GM23338 (cell line): ENCODE measurements around the gene TTBK2. TPM values are rescaled to one million over a fixed set of nuclear protein-coding genes. Genes with fewer than 3 reads are reported as not detected.

ENCODE experiments used
- ATAC-seq: fragments of 200-7000 bp; cut with Tn5 transposase; 3 replicates; pipeline ENCODE4 v1.9.1; 2020
- DNase-seq: peaks from one replicate; pipeline ENCODE4 v3.0.0-alpha.2; 2015; ENCODE audit warnings: low spot score
- H2AFZ ChIP-seq: fragments of 200-600 bp; sonication (generic); 2 replicates; pipeline ENCODE4 v1.8.0; 2016; ENCODE audit warnings: antibody characterized with exemption, mild to moderate bottlenecking, moderate library complexity
- H3F3A ChIP-seq: fragments of 200-600 bp; sonication (generic); replicated peaks from 2 replicates; pipeline ENCODE4 v1.8.0; 2017; ENCODE audit warnings: antibody characterized with exemption, mixed run types, low read depth
- H3K27ac ChIP-seq: fragments of 200-600 bp; sonication (generic); 2 replicates; pipeline ENCODE4 v1.6.1; 2016; ENCODE audit warnings: low read depth
- H3K27me3 ChIP-seq: fragments of 200-600 bp; sonication (generic); 2 replicates; pipeline ENCODE4 v1.8.0; 2016; ENCODE audit warnings: mild to moderate bottlenecking, mixed run types, moderate library complexity; ENCODE audit not compliant: insufficient read depth
- H3K36me3 ChIP-seq: fragments of 200-600 bp; sonication (generic); 2 replicates; pipeline ENCODE4 v1.8.0; 2016; ENCODE audit warnings: mild to moderate bottlenecking; ENCODE audit not compliant: insufficient read depth
- H3K4me1 ChIP-seq: fragments of 200-600 bp; sonication (generic); 2 replicates; pipeline ENCODE4 v1.8.0; 2016; ENCODE audit warnings: mild to moderate bottlenecking, moderate library complexity; ENCODE audit not compliant: insufficient read depth
- H3K4me2 ChIP-seq: fragments of 200-600 bp; sonication (generic); 2 replicates; pipeline ENCODE4 v1.7.1; 2017; ENCODE audit warnings: mixed run types
- H3K4me3 ChIP-seq: fragments of 200-600 bp; sonication (generic); 2 replicates; pipeline ENCODE4 v1.6.1; 2016; ENCODE audit warnings: mixed run types
- H3K79me2 ChIP-seq: fragments of 200-600 bp; sonication (generic); replicated peaks from 2 replicates; pipeline ENCODE4 v1.8.0; 2017; ENCODE audit warnings: mild to moderate bottlenecking; ENCODE audit not compliant: insufficient read depth
- H3K9me2 ChIP-seq: fragments of 200-600 bp; sonication (generic); 2 replicates; pipeline ENCODE4 v1.8.0; 2017; ENCODE audit not compliant: insufficient read depth
- H4K20me1 ChIP-seq: fragments of 200-600 bp; sonication (generic); replicated peaks from 2 replicates; pipeline ENCODE4 v1.8.0; 2017; ENCODE audit warnings: mild to moderate bottlenecking; ENCODE audit not compliant: insufficient read depth
- H3K27ac Mint-ChIP-seq: 2 replicates; pipeline ENCODE4 v1.8.0; 2020; ENCODE audit warnings: inconsistent platforms, mild to moderate bottlenecking, moderate library complexity, mixed read lengths
- H3K27me3 Mint-ChIP-seq: 3 replicates; pipeline ENCODE4 v1.8.0; 2022; ENCODE audit warnings: low read depth, mild to moderate bottlenecking, moderate library complexity, mixed read lengths, inconsistent platforms; ENCODE audit not compliant: insufficient read depth, poor library complexity
- H3K36me3 Mint-ChIP-seq: 3 replicates; pipeline ENCODE4 v1.8.0; 2021; ENCODE audit warnings: low read depth, mild to moderate bottlenecking, inconsistent platforms, moderate library complexity, mixed read lengths
- H3K4me1 Mint-ChIP-seq: 3 replicates; pipeline ENCODE4 v1.8.0; 2020; ENCODE audit warnings: mild to moderate bottlenecking, inconsistent platforms, mixed read lengths
- H3K4me3 Mint-ChIP-seq: 3 replicates; pipeline ENCODE4 v1.8.0; 2021; ENCODE audit warnings: moderate library complexity, mild to moderate bottlenecking, inconsistent platforms, mixed read lengths
- H3K9me3 Mint-ChIP-seq: 3 replicates; pipeline ENCODE4 v1.8.0; 2020; ENCODE audit warnings: moderate library complexity, mild to moderate bottlenecking, inconsistent platforms, mixed read lengths
- CREB1 ChIP-seq: fragments of 250-450 bp; sonication (Bioruptor Pico); IDR thresholded peaks from 2 replicates; pipeline ENCODE4 v1.5.0; 2020; ENCODE audit warnings: low read depth, mild to moderate bottlenecking, moderate library complexity
- CTCF ChIP-seq, 2 experiments: fragments of 200-600 bp in 1 of 2; sonication (generic) in 1 of 2; conservative IDR thresholded peaks; 2 replicates each; pipeline versions ENCODE4 v1.5.1 to v1.6.1; 2016 to 2017; ENCODE audit warnings: antibody characterized with exemption in 2 of 2, low read depth in 2 of 2, mild to moderate bottlenecking in 2 of 2, moderate library complexity in 1 of 2
- ETS1 ChIP-seq: IDR thresholded peaks from 2 replicates; pipeline ENCODE4 v1.6.1; 2016; ENCODE audit warnings: antibody characterized with exemption
- EZH2 ChIP-seq: fragments of 200-600 bp; sonication (generic); IDR thresholded peaks from one replicate; pipeline ENCODE4 v1.8.0; 2017; ENCODE audit warnings: antibody characterized with exemption, mild to moderate bottlenecking, low read depth; ENCODE audit not compliant: unreplicated experiment
- EZH2phosphoT487 ChIP-seq: fragments of 200-600 bp; sonication (generic); IDR thresholded peaks from one replicate; pipeline ENCODE4 v1.8.1; 2018; ENCODE audit warnings: antibody characterized with exemption; ENCODE audit not compliant: unreplicated experiment
- JUNB ChIP-seq: IDR thresholded peaks from one replicate; pipeline ENCODE4 v1.6.1; 2016; ENCODE audit warnings: antibody characterized with exemption; ENCODE audit not compliant: unreplicated experiment
- NANOG ChIP-seq: IDR thresholded peaks from 2 replicates; pipeline ENCODE4 v1.6.1; 2016; ENCODE audit warnings: antibody characterized with exemption, borderline replicate concordance
- POLR2AphosphoS5 ChIP-seq: IDR thresholded peaks from 2 replicates; pipeline ENCODE4 v1.6.1; 2016; ENCODE audit warnings: antibody characterized with exemption, low read depth
- REST ChIP-seq: IDR thresholded peaks from one replicate; pipeline ENCODE4 v1.6.1; 2018; ENCODE audit warnings: antibody characterized with exemption; ENCODE audit not compliant: unreplicated experiment
- ZNF114 ChIP-seq: fragments of 250-450 bp; sonication (Bioruptor Pico); IDR thresholded peaks from 2 replicates; pipeline ENCODE4 v1.5.0; 2020; ENCODE audit warnings: mild to moderate bottlenecking, moderate library complexity
- ZNF331 ChIP-seq: fragments of 250-450 bp; sonication (Bioruptor Pico); IDR thresholded peaks from 2 replicates; pipeline ENCODE4 v1.5.0; 2020; ENCODE audit warnings: low read depth, mild to moderate bottlenecking, moderate library complexity
- polyA plus RNA-seq: library from polyadenylated mRNA; unstranded; fragments of >200 nt; fragmentation: Nextera tagmentation; extraction: Ambion mirVana; gene quantifications from 2 replicates; pipeline ENCODE4 v1.2.1, GENCODE V29; 2016
- total RNA-seq: library from RNA; depleted of rRNA; stranded (reverse); fragments of >200 nt; shearing (Covaris generic); gene quantifications from 2 replicates; pipeline ENCODE4 v1.2.3, GENCODE V29; 2014

Gene TTBK2
- total and polyA plus RNA-seq, 2 experiments from 2014 or later, result 5.8 to 15.9 TPM

- TF ChIP-seq CTCF (conservative IDR thresholded peaks at IDR 0.05; ENCODE audit: low read depth in 2 of 2) (no peak), POLR2AphosphoS5 (no peak), ETS1 (no peak), EZH2phosphoT487 (no peak), CREB1 (CRISPR knock-in tag) (no peak), ZNF331 (CRISPR knock-in tag) (no peak), NANOG (no peak), REST (no peak), JUNB (no peak), EZH2 (no peak)
Observed at GRCh38 chr15:42772901-42773300, 147.7 kb downstream of the TTBK2 start (continued).

GRCh38 chr15:42772144-42772543 is 148.4 kb downstream of the TTBK2 start:
- peaks cover 2% of the 10 kb centered on the region; the same call in 1 of the 3 replicates for H3K4me1 Mint-ChIP-seq
- no peak overlapping the region for H3K4me3 Mint-ChIP-seq
- TF ChIP-seq ZNF114, result no peak
- no peak for TF ChIP-seq CREB1 (CRISPR knock-in tag)
- no peak for TF ChIP-seq EZH2phosphoT487
- TF ChIP-seq CTCF (conservative IDR thresholded peaks at IDR 0.05; ENCODE audit: low read depth in 2 of 2), result no peak

More at GRCh38 chr15:42772144-42772543, 148.4 kb downstream of the TTBK2 start:
- no peaks in the 10 kb centered on the region for H3K27me3 Mint-ChIP-seq
- Histone ChIP-seq H2AFZ (no peak overlapping the region), H3K27ac (no peak overlapping the region), H3F3A (no peaks in the 10 kb centered on the region), H3K4me1 (no peaks in the 10 kb centered on the region), H3K79me2 (no peaks in the 10 kb centered on the region; the same call in 1 of the 2 replicates), H3K4me3 (no peak overlapping the region), H4K20me1 (no peaks in the 10 kb centered on the region; the same call in 1 of the 2 replicates), H3K27me3 (no peaks in the 10 kb centered on the region), H3K9me2 (no peaks in the 10 kb centered on the region), H3K4me2 (no peak overlapping the region), H3K36me3 (no peaks in the 10 kb centered on the region)
- H3K27ac Mint-ChIP-seq, result no peak overlapping the region
- no peak for DNase-seq
- H3K36me3 Mint-ChIP-seq, result peaks cover 7% of the 10 kb centered on the region; the same call in 1 of the 3 replicates
- H3K9me3 Mint-ChIP-seq, result no peaks in the 10 kb centered on the region
- no peak for ATAC-seq
